GM18868 (cell line): Measurements from ENCODE around the gene NR1D2.

Experiments used
- ATAC-seq: cut with Tn5 transposase; IDR thresholded peaks from one replicate; pipeline ENCODE4 v1.9.1; 2021; ENCODE audit warnings: mild to moderate bottlenecking, moderate library complexity; ENCODE audit not compliant: unreplicated experiment

NR1D2 gene

GRCh38 chr3:23961913-23962312, 16.8 kb downstream of the NR1D2 start:
- no peak for ATAC-seq

- ATAC-seq: no peak
Observed at GRCh38 chr3:23964537-23965235, 19.6 kb downstream of the NR1D2 start.

GRCh38 chr3:23966328-23966727, 21.2 kb downstream of the NR1D2 start:
- no peak for ATAC-seq

- ATAC-seq: no peak
Observed at GRCh38 chr3:23968463-23969184, 23.5 kb downstream of the NR1D2 start.

- ATAC-seq: no peak
Observed at GRCh38 chr3:23969393-23969792, 24.3 kb downstream of the NR1D2 start.

- ATAC-seq: no peak
Observed at GRCh38 chr3:23971684-23972083, 26.6 kb downstream of the NR1D2 start.

- no peak for ATAC-seq
Observed at GRCh38 chr3:23976555-23976954, 31.5 kb downstream of the NR1D2 start.

- ATAC-seq: no peak
Observed at GRCh38 chr3:23979569-23979968, 34.5 kb downstream of the NR1D2 start.

GRCh38 chr3:23981136-23981535, 36.0 kb downstream of the NR1D2 start:
- ATAC-seq: no peak

GRCh38 chr3:23981955-23982354, 36.9 kb downstream of the NR1D2 start:
- ATAC-seq: no peak

- ATAC-seq: no peak
Observed at GRCh38 chr3:23984934-23985333, 39.8 kb downstream of the NR1D2 start.

- peak; percentile 67 for ATAC-seq
Observed at GRCh38 chr3:23985747-23986544, 40.9 kb downstream of the NR1D2 start.

- no peak for ATAC-seq
Observed at GRCh38 chr3:23987356-23987755, 42.3 kb downstream of the NR1D2 start.

- no peak for ATAC-seq
Observed at GRCh38 chr3:23991306-23991682, 46.2 kb downstream of the NR1D2 start.

GRCh38 chr3:23991683-23992628, 46.9 kb downstream of the NR1D2 start:
- ATAC-seq: no peak

- ATAC-seq: no peak
Observed at GRCh38 chr3:23993556-23994243, 48.6 kb downstream of the NR1D2 start.

- no peak for ATAC-seq
Observed at GRCh38 chr3:23994244-23994569, 49.1 kb downstream of the NR1D2 start.

- no peak for ATAC-seq
Observed at GRCh38 chr3:23995219-23995618, 50.1 kb downstream of the NR1D2 start.

- ATAC-seq: no peak
Observed at GRCh38 chr3:23996095-23996524, 51.0 kb downstream of the NR1D2 start.

GRCh38 chr3:23999012-23999641, 54.0 kb downstream of the NR1D2 start:
- ATAC-seq: peak; percentile 61
